Naive thymus-derived CD8-positive, alpha-beta T cell (primary cell): ENCODE measurements around the gene TMC8. TPM values are rescaled to one million over a fixed set of nuclear protein-coding genes. Genes with fewer than 3 reads are reported as not detected.
"Not testable (repeated sequence)": the region's sequence is repeated elsewhere in the genome, so short reads cannot be mapped to it uniquely, and the experiment has no call there.

ENCODE experiments used
- ATAC-seq, 2 donors: fragments of 150-1000 bp; cut with Tn5 transposase in 1 of 2; sonication (Bioruptor Pico), chemical (Tn5 transposase) in 1 of 2; 1 replicate in 1 of 2; 2 replicates in 1 of 2; pipeline ENCODE4 v1.10.0; 2021; ENCODE audit warnings: mild to moderate bottlenecking in 2 of 2, moderate library complexity in 2 of 2
- POLR2A ChIA-PET: fragments of 350-600 bp; sonication (Branson Sonifier 250); formaldehyde crosslinking; loops from one replicate; lab custom pipeline; 2021; ENCODE audit warnings: antibody characterized with exemption; lab: Charles Lee
- DNase-seq, 10 donors: peaks; one replicate each; pipeline versions ENCODE4 v3.0.0 to v3.0.0-alpha.2; 2020 to 2022
- H3K27ac Mint-ChIP-seq, 10 donors: one replicate each; pipeline ENCODE4 v1.8.0; 2020 to 2022; ENCODE audit warnings: mild to moderate bottlenecking in 10 of 10, mixed read lengths in 10 of 10, moderate library complexity in 4 of 10, inconsistent platforms in 1 of 10
- H3K27me3 Mint-ChIP-seq, 5 donors: one replicate each; pipeline ENCODE4 v1.8.0; 2021 to 2022; ENCODE audit warnings: mixed read lengths in 5 of 5
- H3K36me3 Mint-ChIP-seq, 3 donors: one replicate each; pipeline ENCODE4 v1.8.0; 2020 to 2022; ENCODE audit warnings: mixed read lengths in 3 of 3, mild to moderate bottlenecking in 2 of 3, inconsistent platforms in 1 of 3
- H3K4me1 Mint-ChIP-seq, 4 donors: one replicate each; pipeline ENCODE4 v1.8.0; 2021 to 2022; ENCODE audit warnings: mixed read lengths in 4 of 4
- H3K4me3 Mint-ChIP-seq, 10 donors: one replicate each; pipeline ENCODE4 v1.8.0; 2020 to 2022; ENCODE audit warnings: mild to moderate bottlenecking in 10 of 10, mixed read lengths in 10 of 10, moderate library complexity in 6 of 10, inconsistent platforms in 1 of 10
- H3K9me3 Mint-ChIP-seq, 9 donors: one replicate each; pipeline ENCODE4 v1.8.0; 2020 to 2022; ENCODE audit warnings: mixed read lengths in 9 of 9, mild to moderate bottlenecking in 3 of 9, inconsistent platforms in 1 of 9, moderate library complexity in 1 of 9
- polyA plus RNA-seq, 3 donors: library from polyadenylated mRNA; unstranded; fragments of 300-500 nt; fragmentation: Illumina TruSeq; gene quantifications; one replicate each; pipeline ENCODE4 v1.2.3, GENCODE V29; 2021
- total RNA-seq, 8 experiments: library from RNA in 2 of 8; stranded (reverse) in 2 of 8; gene quantifications; one replicate each; pipeline ENCODE4 v1.2.3 and lab custom pipeline; 2021 to 2026

The TMC8 gene
- total and polyA plus RNA-seq, 5 experiments from 2014 or later, result 62.5 to 370 (median 141) TPM

- POLR2A ChIA-PET, result interaction anchor here (0.6 to 12.1 kb wide), 7 partner anchors 10 to 62 kb away, joined by 3 to 122 read pairs (median 4); partner anchors contain the start of genes TK1, TMC6 and TMC8
- ATAC-seq, result no peak
- no peaks in the 10 kb centered on the region for H3K9me3 Mint-ChIP-seq
- H3K4me3 Mint-ChIP-seq, result peak overlapping the region; percentile 26 to 85 (median 66)
- H3K27me3 Mint-ChIP-seq, result no peaks in the 10 kb centered on the region
- peak overlapping the region in 9 of 10 donors; percentile 63 to 89 (median 76) for H3K27ac Mint-ChIP-seq
- H3K36me3 Mint-ChIP-seq, result peaks cover 0 to 18% (median 0%) of the 10 kb centered on the region in 3 donors
- no peak for DNase-seq
- H3K4me1 Mint-ChIP-seq, result peaks cover 27 to 58% (median 56%) of the 10 kb centered on the region in 4 donors
Measured at GRCh38 chr17:78170692-78171590, 40.4 kb downstream of the TMC8 start.

- peak overlapping the region in 7 of 10 donors; percentile 31 to 94 (median 73) for H3K27ac Mint-ChIP-seq
- H3K36me3 Mint-ChIP-seq, result peaks cover 0 to 18% (median 0%) of the 10 kb centered on the region in 3 donors
- H3K4me3 Mint-ChIP-seq, result peak overlapping the region in 7 of 10 donors; percentile 7 to 62 (median 33)
- not testable (repeated sequence) for H3K9me3 Mint-ChIP-seq, H3K27me3 Mint-ChIP-seq, ATAC-seq
- peak in 1 of 10 donors; percentile 9 for DNase-seq
- POLR2A ChIA-PET, result interaction anchor here (0.6 to 12.1 kb wide), 7 partner anchors 10 to 62 kb away, joined by 3 to 122 read pairs (median 4); partner anchors contain the start of genes TK1, TMC6 and TMC8
- peaks cover 29 to 66% (median 64%) of the 10 kb centered on the region in 4 donors for H3K4me1 Mint-ChIP-seq
Measured at GRCh38 chr17:78171591-78172248, 41.1 kb downstream of the TMC8 start.

- Mint-ChIP-seq H3K9me3 (no peaks in the 10 kb centered on the region), H3K27me3 (no peaks in the 10 kb centered on the region), H3K4me1 (peaks cover 29 to 68% (median 68%) of the 10 kb centered on the region in 4 donors), H3K27ac (peak overlapping the region; percentile 31 to 94 (median 88)), H3K36me3 (peaks cover 0 to 18% (median 0%) of the 10 kb centered on the region in 3 donors), H3K4me3 (peak overlapping the region in 7 of 10 donors; percentile 15 to 60 (median 33))
- no peak for ATAC-seq
- DNase-seq, result no peak
- POLR2A ChIA-PET, result interaction anchor here (0.9 to 12.1 kb wide), 5 partner anchors 14 to 45 kb away, joined by 3 to 122 read pairs (median 4); partner anchors contain the start of genes AFMID, TK1, TMC6 and TMC8
Measured at GRCh38 chr17:78172249-78173051, 41.9 kb downstream of the TMC8 start.

- H3K27me3 Mint-ChIP-seq, result no peaks in the 10 kb centered on the region
- H3K4me1 Mint-ChIP-seq, result peaks cover 29 to 68% (median 68%) of the 10 kb centered on the region in 4 donors
- POLR2A ChIA-PET, result interaction anchor here (0.9 to 12.1 kb wide), 3 partner anchors 14 to 46 kb away, joined by 3 to 122 read pairs (median 4); partner anchors contain the start of genes AFMID, TK1, TMC6 and TMC8
- peaks cover 0 to 18% (median 0%) of the 10 kb centered on the region in 3 donors for H3K36me3 Mint-ChIP-seq
- H3K4me3 Mint-ChIP-seq, result peak overlapping the region in 8 of 10 donors; percentile 21 to 75 (median 46)
- peak overlapping the region; percentile 69 to 94 (median 88) for H3K27ac Mint-ChIP-seq
- H3K9me3 Mint-ChIP-seq, result no peaks in the 10 kb centered on the region
- ATAC-seq (peak; percentile 13 to 45), DNase-seq (peak in 2 of 10 donors; percentile 30 to 34)
Measured at GRCh38 chr17:78173097-78173715, 42.6 kb downstream of the TMC8 start.

- no peak overlapping the region for H3K4me3 Mint-ChIP-seq
- DNase-seq, result no peak
- H3K27ac Mint-ChIP-seq, result peak overlapping the region in 5 of 10 donors; percentile 3 to 92 (median 87)
- POLR2A ChIA-PET, result interaction anchor here (1.5 to 12.1 kb wide), 4 partner anchors 35 to 62 kb away, joined by 10 to 122 read pairs (median 42); partner anchors contain the start of genes TMC6 and TMC8
- no peaks in the 10 kb centered on the region for H3K27me3 Mint-ChIP-seq
- no peak for ATAC-seq
- peaks cover 0 to 18% (median 0%) of the 10 kb centered on the region in 3 donors for H3K36me3 Mint-ChIP-seq
- H3K4me1 Mint-ChIP-seq, result peaks cover 29 to 73% (median 65%) of the 10 kb centered on the region in 4 donors
- H3K9me3 Mint-ChIP-seq, result no peaks in the 10 kb centered on the region
Measured at GRCh38 chr17:78174346-78174869, 43.8 kb downstream of the TMC8 start.

- peak overlapping the region in 1 of 10 donors; percentile 38 for H3K4me3 Mint-ChIP-seq
Measured at GRCh38 chr17:78174870-78175642, 44.5 kb downstream of the TMC8 start.

GRCh38 chr17:78175643-78175981 is 45.0 kb downstream of the TMC8 start:
- POLR2A ChIA-PET, result interaction anchor here (0.5 to 12.1 kb wide), 7 partner anchors 23 to 63 kb away, joined by 3 to 122 read pairs (median 14); partner anchors contain the start of genes TMC6 and TMC8
- H3K9me3 Mint-ChIP-seq, result no peaks in the 10 kb centered on the region
- no peak for ATAC-seq
- H3K27me3 Mint-ChIP-seq, result no peaks in the 10 kb centered on the region
- H3K4me3 Mint-ChIP-seq, result peak overlapping the region in 1 of 10 donors; percentile 26
- H3K36me3 Mint-ChIP-seq, result peaks cover 0 to 18% (median 0%) of the 10 kb centered on the region in 3 donors
- H3K4me1 Mint-ChIP-seq, result peaks cover 32 to 71% (median 57%) of the 10 kb centered on the region in 4 donors
- DNase-seq, result no peak
- peak overlapping the region in 2 of 10 donors; percentile 43 to 57 for H3K27ac Mint-ChIP-seq

More at GRCh38 chr17:78174870-78175642, 44.5 kb downstream of the TMC8 start:
- Mint-ChIP-seq H3K27me3 (no peaks in the 10 kb centered on the region), H3K4me1 (peaks cover 29 to 71% (median 59%) of the 10 kb centered on the region in 4 donors), H3K36me3 (peaks cover 0 to 18% (median 0%) of the 10 kb centered on the region in 3 donors), H3K9me3 (no peaks in the 10 kb centered on the region), H3K27ac (peak overlapping the region in 4 of 10 donors; percentile 60 to 90 (median 68))
- DNase-seq, result no peak
- ATAC-seq, result no peak
- POLR2A ChIA-PET, result interaction anchor here (0.6 to 12.1 kb wide), 7 partner anchors 32 to 1627 kb away, joined by 3 to 122 read pairs (median 14); partner anchors contain the start of genes TMC6 and TMC8

- H3K9me3 Mint-ChIP-seq, result no peaks in the 10 kb centered on the region
- ATAC-seq (peak; percentile 85 to 93), DNase-seq (peak; percentile 60 to 85 (median 74))
- H3K36me3 Mint-ChIP-seq, result peaks cover 0 to 15% (median 0%) of the 10 kb centered on the region in 3 donors
- H3K4me1 Mint-ChIP-seq, result peaks cover 30 to 65% (median 48%) of the 10 kb centered on the region in 4 donors
- no peaks in the 10 kb centered on the region for H3K27me3 Mint-ChIP-seq
- H3K27ac Mint-ChIP-seq, result peak overlapping the region in 1 of 10 donors; percentile 27
- peak overlapping the region in 1 of 10 donors; percentile 19 for H3K4me3 Mint-ChIP-seq
- POLR2A ChIA-PET, result interaction anchor here (0.6 to 12.1 kb wide), 14 partner anchors 21 to 85 kb away, joined by 3 to 122 read pairs (median 3); partner anchors contain the start of genes TMC6 and TMC8
Measured at GRCh38 chr17:78176548-78177025, 46.0 kb downstream of the TMC8 start.

- Mint-ChIP-seq H3K9me3 (no peaks in the 10 kb centered on the region), H3K4me1 (peaks cover 7 to 37% (median 21%) of the 10 kb centered on the region in 4 donors), H3K4me3 (no peak overlapping the region), H3K27me3 (no peaks in the 10 kb centered on the region), H3K27ac (peak overlapping the region in 1 of 10 donors; percentile 51), H3K36me3 (no peaks in the 10 kb centered on the region)
- POLR2A ChIA-PET, result interaction anchor here (1.1 kb wide), 1 partner anchor 64 kb away, joined by 3 read pairs; no protein-coding TSS in a partner anchor
- DNase-seq, result no peak
- no peak for ATAC-seq
Measured at GRCh38 chr17:78179372-78179771, 48.8 kb downstream of the TMC8 start.

GRCh38 chr17:78180083-78180482 is 49.5 kb downstream of the TMC8 start:
- POLR2A ChIA-PET, result interaction anchor here (1.5 kb wide), 1 partner anchor 11 kb away, joined by 3 read pairs; no protein-coding TSS in a partner anchor
- no peak for ATAC-seq

More at GRCh38 chr17:78180083-78180482, 49.5 kb downstream of the TMC8 start:
- H3K27me3 Mint-ChIP-seq, result no peaks in the 10 kb centered on the region
- no peaks in the 10 kb centered on the region for H3K36me3 Mint-ChIP-seq
- DNase-seq, result no peak
- H3K9me3 Mint-ChIP-seq, result no peaks in the 10 kb centered on the region
- H3K27ac Mint-ChIP-seq, result peak overlapping the region in 3 of 10 donors; percentile 29 to 82 (median 52)
- H3K4me1 Mint-ChIP-seq, result peaks cover 7 to 35% (median 19%) of the 10 kb centered on the region in 4 donors
- peak overlapping the region in 2 of 10 donors; percentile 70 to 75 for H3K4me3 Mint-ChIP-seq
